ENCODE data around the gene OSBPL10. TPM values are rescaled to one million over a fixed set of nuclear protein-coding genes. Genes with fewer than 3 reads are reported as not detected.

Gene OSBPL10
- total RNA-seq, 1 experiment from 2014 or later, result 74.7 TPM

DNA sequence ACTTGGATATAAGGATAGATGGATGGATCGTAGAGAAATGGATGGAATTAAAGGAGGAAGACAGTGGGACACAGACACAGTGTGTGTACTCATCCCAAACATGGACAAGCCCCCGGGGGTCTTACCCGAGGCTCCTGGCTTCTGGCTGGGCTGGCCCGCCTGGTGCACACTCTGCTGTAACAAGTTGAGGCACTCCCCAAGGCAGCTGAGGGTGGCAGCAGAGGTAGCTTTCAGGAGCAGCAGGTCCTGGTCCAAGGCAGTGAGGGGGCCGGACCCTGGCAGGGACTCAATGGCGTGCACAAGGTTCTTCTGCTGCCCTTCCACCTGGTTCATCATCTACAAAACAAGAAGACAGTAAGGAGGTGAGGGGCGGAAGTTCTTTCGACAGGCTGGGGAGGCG lies 233.3 kb downstream of the OSBPL10 start:
- no peak overlapping the region for H3K27ac Mint-ChIP-seq (ENCODE audit: unreplicated experiment)
- H3K4me1 Mint-ChIP-seq (ENCODE audit: low read depth, unreplicated experiment), result peaks cover 13% of the 10 kb centered on the region
- no peaks in the 10 kb centered on the region for H3K27me3 Mint-ChIP-seq (ENCODE audit: unreplicated experiment)
- CTCF ChIA-PET, result interaction anchor here (0.7 kb wide), 1 partner anchor 883 kb away, joined by 6 read pairs; no protein-coding TSS in a partner anchor
- no TSS peak for BruUV-seq (replicated peaks)
- intact Hi-C loops (cut with micrococcal nuclease; ENCODE audit: unreplicated experiment), result no loop called here
- H3K36me3 Mint-ChIP-seq (ENCODE audit: insufficient read depth, unreplicated experiment), result peaks cover 6% of the 10 kb centered on the region
- H3K4me3 Mint-ChIP-seq (ENCODE audit: low read depth, unreplicated experiment), result no peak overlapping the region
- DNase-seq, result no peak
- TF ChIP-seq, protein P1, sequence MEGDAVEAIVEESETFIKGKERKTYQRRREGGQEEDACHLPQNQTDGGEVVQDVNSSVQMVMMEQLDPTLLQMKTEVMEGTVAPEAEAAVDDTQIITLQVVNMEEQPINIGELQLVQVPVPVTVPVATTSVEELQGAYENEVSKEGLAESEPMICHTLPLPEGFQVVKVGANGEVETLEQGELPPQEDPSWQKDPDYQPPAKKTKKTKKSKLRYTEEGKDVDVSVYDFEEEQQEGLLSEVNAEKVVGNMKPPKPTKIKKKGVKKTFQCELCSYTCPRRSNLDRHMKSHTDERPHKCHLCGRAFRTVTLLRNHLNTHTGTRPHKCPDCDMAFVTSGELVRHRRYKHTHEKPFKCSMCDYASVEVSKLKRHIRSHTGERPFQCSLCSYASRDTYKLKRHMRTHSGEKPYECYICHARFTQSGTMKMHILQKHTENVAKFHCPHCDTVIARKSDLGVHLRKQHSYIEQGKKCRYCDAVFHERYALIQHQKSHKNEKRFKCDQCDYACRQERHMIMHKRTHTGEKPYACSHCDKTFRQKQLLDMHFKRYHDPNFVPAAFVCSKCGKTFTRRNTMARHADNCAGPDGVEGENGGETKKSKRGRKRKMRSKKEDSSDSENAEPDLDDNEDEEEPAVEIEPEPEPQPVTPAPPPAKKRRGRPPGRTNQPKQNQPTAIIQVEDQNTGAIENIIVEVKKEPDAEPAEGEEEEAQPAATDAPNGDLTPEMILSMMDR (IDR thresholded peaks at IDR 0.05; ENCODE audit: unreplicated experiment), result no peak
- no peaks in the 10 kb centered on the region for H3K9me3 Mint-ChIP-seq (ENCODE audit: low read depth, unreplicated experiment)

DNA sequence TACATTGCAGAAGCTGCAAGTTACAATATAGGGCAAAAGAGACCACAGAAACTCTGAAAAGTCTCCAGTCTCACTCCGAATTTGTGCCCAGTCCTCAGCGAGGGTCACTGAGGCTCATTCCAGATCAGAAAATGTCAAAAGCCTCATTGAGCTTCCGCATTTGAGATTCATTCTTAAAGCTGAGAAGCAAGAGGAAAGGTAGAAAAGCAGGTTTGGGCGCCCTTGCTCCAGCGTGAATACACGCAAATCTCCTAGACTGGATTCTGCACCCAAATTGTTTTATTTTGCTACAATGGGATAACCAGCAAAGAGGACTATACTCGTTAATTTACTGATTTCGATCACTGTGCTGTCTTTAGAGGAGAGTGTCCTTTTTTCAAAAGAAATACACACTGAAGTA lies 236.1 kb downstream of the OSBPL10 start:
- no peaks in the 10 kb centered on the region for H3K27me3 Mint-ChIP-seq (ENCODE audit: unreplicated experiment)
- TF ChIP-seq, protein P1 (IDR thresholded peaks at IDR 0.05; ENCODE audit: unreplicated experiment), result no peak
- no peak overlapping the region for H3K4me3 Mint-ChIP-seq (ENCODE audit: low read depth, unreplicated experiment)
- intact Hi-C loops (cut with micrococcal nuclease; ENCODE audit: unreplicated experiment), result no loop called here
- CTCF ChIA-PET, result interaction anchor here (0.6 kb wide), 1 partner anchor 11 kb away, joined by 3 read pairs; no protein-coding TSS in a partner anchor
- H3K36me3 Mint-ChIP-seq (ENCODE audit: insufficient read depth, unreplicated experiment), result peaks cover 8% of the 10 kb centered on the region
- no TSS peak for BruUV-seq (replicated peaks)
- no peak for DNase-seq
- no peaks in the 10 kb centered on the region for H3K9me3 Mint-ChIP-seq (ENCODE audit: low read depth, unreplicated experiment)
- H3K4me1 Mint-ChIP-seq (ENCODE audit: low read depth, unreplicated experiment), result peaks cover 13% of the 10 kb centered on the region
- no peak overlapping the region for H3K27ac Mint-ChIP-seq (ENCODE audit: unreplicated experiment)

DNA sequence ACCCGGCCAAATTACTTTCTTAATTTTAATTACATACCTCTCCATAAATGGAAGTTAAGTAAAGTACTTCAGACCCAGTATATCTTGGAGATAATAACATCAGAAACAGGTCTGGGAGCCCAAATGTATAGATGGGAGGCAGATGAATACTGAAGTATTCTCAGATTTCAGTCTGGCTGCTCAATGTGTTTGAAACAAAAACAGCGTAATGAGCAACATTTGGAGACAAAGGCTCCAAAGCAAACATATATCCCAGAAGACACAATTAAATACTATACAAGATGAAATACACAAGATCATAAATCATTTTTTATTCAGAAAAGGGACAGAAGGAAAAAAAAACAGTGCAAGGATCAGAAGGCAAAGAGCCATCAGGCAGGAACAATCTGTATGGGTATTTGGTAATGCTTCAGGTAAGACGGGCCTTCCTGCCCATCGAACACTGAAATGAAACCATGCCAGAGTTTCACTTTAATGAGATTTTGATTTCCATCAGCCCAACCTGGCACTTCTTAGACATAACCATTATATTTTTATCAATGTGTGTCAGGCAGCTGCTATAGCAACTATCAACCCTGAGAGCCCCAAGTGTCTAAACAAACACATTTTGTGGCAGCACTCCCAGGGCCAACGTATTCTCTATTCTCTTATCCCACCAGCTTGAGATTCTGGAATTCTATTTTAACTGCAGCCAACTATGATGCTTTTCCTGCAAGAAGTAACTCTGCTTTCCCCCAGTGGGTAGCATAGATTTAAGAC lies 237.6 kb downstream of the OSBPL10 start:
- DNase-seq, result no peak
- Mint-ChIP-seq H3K36me3 (ENCODE audit: insufficient read depth, unreplicated experiment) (peaks cover 10% of the 10 kb centered on the region), H3K4me3 (ENCODE audit: low read depth, unreplicated experiment) (no peak overlapping the region), H3K27ac (ENCODE audit: unreplicated experiment) (no peak overlapping the region), H3K4me1 (ENCODE audit: low read depth, unreplicated experiment) (peaks cover 13% of the 10 kb centered on the region), H3K27me3 (ENCODE audit: unreplicated experiment) (no peaks in the 10 kb centered on the region), H3K9me3 (ENCODE audit: low read depth, unreplicated experiment) (no peaks in the 10 kb centered on the region)
- no TSS peak for BruUV-seq (replicated peaks)
- TF ChIP-seq, protein P1 (IDR thresholded peaks at IDR 0.05; ENCODE audit: unreplicated experiment), result no peak
- intact Hi-C loops (cut with micrococcal nuclease; ENCODE audit: unreplicated experiment), result no loop called here
- CTCF ChIA-PET, result no interaction called here

DNA sequence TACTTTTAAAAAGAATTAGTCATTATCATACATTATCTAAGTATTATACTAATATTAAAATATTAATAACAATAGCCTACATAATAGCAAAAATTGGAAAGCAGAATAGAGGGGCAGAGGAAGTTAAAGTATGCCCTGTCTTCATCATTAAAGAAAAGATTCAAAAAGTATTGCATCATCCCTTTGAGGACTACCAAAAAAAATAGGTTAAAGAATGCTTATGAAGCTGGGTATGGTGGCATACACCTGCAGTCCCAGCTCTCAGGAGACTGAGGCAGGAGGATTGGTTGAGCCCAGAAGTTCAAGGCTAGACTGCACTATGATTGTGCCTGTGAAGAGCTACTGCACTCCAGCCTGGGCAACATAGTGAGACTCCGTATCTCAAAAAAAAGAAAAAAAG lies 240.7 kb downstream of the OSBPL10 start:
- intact Hi-C loops (cut with micrococcal nuclease; ENCODE audit: unreplicated experiment), result no loop called here
- CTCF ChIA-PET, result no interaction called here
- no peak overlapping the region for H3K27ac Mint-ChIP-seq (ENCODE audit: unreplicated experiment)

More for the DNA sequence above, 240.7 kb downstream of the OSBPL10 start:
- no peak for DNase-seq
- Mint-ChIP-seq H3K36me3 (ENCODE audit: insufficient read depth, unreplicated experiment) (peaks cover 4% of the 10 kb centered on the region), H3K4me3 (ENCODE audit: low read depth, unreplicated experiment) (no peak overlapping the region), H3K27me3 (ENCODE audit: unreplicated experiment) (no peaks in the 10 kb centered on the region), H3K9me3 (ENCODE audit: low read depth, unreplicated experiment) (no peaks in the 10 kb centered on the region), H3K4me1 (ENCODE audit: low read depth, unreplicated experiment) (peaks cover 5% of the 10 kb centered on the region)
- TF ChIP-seq, protein P1 (IDR thresholded peaks at IDR 0.05; ENCODE audit: unreplicated experiment), result no peak
- BruUV-seq (replicated peaks), result no TSS peak
